Hepatocyte (in vitro differentiated cells): Measurements from ENCODE around the gene PTCRA. TPM values are rescaled to one million over a fixed set of nuclear protein-coding genes. Genes with fewer than 3 reads are reported as not detected.

ENCODE experiments used
- DNase-seq: peaks from one replicate; pipeline ENCODE4 v3.0.0-alpha.2; 2016; ENCODE audit warnings: low spot score
- H2AFZ ChIP-seq: fragments of 200-600 bp; sonication (generic); 2 replicates; pipeline ENCODE4 v1.6.0; 2016; ENCODE audit warnings: antibody characterized with exemption, mild to moderate bottlenecking
- H3K27ac ChIP-seq: fragments of 200-600 bp; sonication (generic); 2 replicates; pipeline ENCODE4 v1.5.1; 2016; ENCODE audit warnings: mild to moderate bottlenecking
- H3K27me3 ChIP-seq: fragments of 200-600 bp; sonication (generic); 2 replicates; pipeline ENCODE4 v1.6.1; 2016
- H3K36me3 ChIP-seq: fragments of 200-600 bp; sonication (generic); replicated peaks from 2 replicates; pipeline ENCODE4 v1.5.1; 2016; ENCODE audit warnings: low read depth; ENCODE audit not compliant: insufficient read depth
- H3K4me1 ChIP-seq: fragments of 200-600 bp; sonication (generic); 2 replicates; pipeline ENCODE4 v1.5.1; 2016; ENCODE audit warnings: mild to moderate bottlenecking, moderate library complexity; ENCODE audit not compliant: insufficient read depth
- H3K4me2 ChIP-seq: fragments of 200-600 bp; sonication (generic); 2 replicates; pipeline ENCODE4 v1.6.0; 2016
- H3K4me3 ChIP-seq: fragments of 200-600 bp; sonication (generic); 2 replicates; pipeline ENCODE4 v1.5.1; 2016; ENCODE audit warnings: mild to moderate bottlenecking
- H3K79me2 ChIP-seq: fragments of 200-600 bp; sonication (generic); 2 replicates; pipeline ENCODE4 v1.6.0; 2017; ENCODE audit warnings: mild to moderate bottlenecking
- H3K9me2 ChIP-seq: fragments of 200-600 bp; sonication (generic); replicated peaks from 2 replicates; pipeline ENCODE4 v1.6.0; 2017; ENCODE audit warnings: mild to moderate bottlenecking; ENCODE audit not compliant: insufficient read depth
- H3K9me3 ChIP-seq: fragments of 200-600 bp; sonication (generic); 2 replicates; pipeline ENCODE4 v1.5.1; 2016; ENCODE audit warnings: low read depth, mild to moderate bottlenecking
- H4K20me1 ChIP-seq: fragments of 200-600 bp; sonication (generic); 2 replicates; pipeline ENCODE4 v1.6.0; 2016; ENCODE audit warnings: mild to moderate bottlenecking; ENCODE audit not compliant: insufficient read depth, poor library complexity, severe bottlenecking
- CTCF ChIP-seq: fragments of 200-600 bp; sonication (generic); IDR thresholded peaks from 2 replicates; pipeline ENCODE4 v1.5.1; 2016; ENCODE audit warnings: antibody characterized with exemption, mild to moderate bottlenecking; ENCODE audit not compliant: poor library complexity
- EZH2 ChIP-seq: fragments of 200-600 bp; sonication (generic); IDR thresholded peaks from 2 replicates; pipeline ENCODE4 v1.6.1; 2016; ENCODE audit warnings: antibody characterized with exemption, mild to moderate bottlenecking, borderline replicate concordance
- EZH2phosphoT487 ChIP-seq: fragments of 200-600 bp; sonication (generic); IDR thresholded peaks from one replicate; pipeline ENCODE4 v1.6.1; 2018; ENCODE audit warnings: antibody characterized with exemption, mild to moderate bottlenecking, low read depth, moderate library complexity; ENCODE audit not compliant: unreplicated experiment, severe bottlenecking
- WGBS: methylation state at CpG from one replicate; pipeline ENCODE4 v1.1.6; 2016; ENCODE audit warnings: low lambda C conversion rate; ENCODE audit errors: missing lambda C conversion rate; 5-methylcytosine and 5-hydroxymethylcytosine counted together
- polyA plus RNA-seq: library from polyadenylated mRNA; unstranded; fragments of >200 nt; fragmentation: Nextera tagmentation; extraction: Ambion mirVana; gene quantifications from 2 replicates; pipeline ENCODE4 v1.2.1, GENCODE V29; 2016
- total RNA-seq: library from RNA; depleted of rRNA; stranded (reverse); fragments of >200 nt; gene quantifications from 2 replicates; pipeline ENCODE4 v1.2.3, GENCODE V29; 2014

Gene PTCRA
- total and polyA plus RNA-seq, 2 experiments from 2014 or later, result not detected

GRCh38 chr6:42971746-42972327 lies 56.0 kb downstream of the PTCRA start:
- Histone ChIP-seq H3K79me2 (peaks cover 13% of the 10 kb centered on the region), H3K27me3 (no peaks in the 10 kb centered on the region), H3K9me3 (no peaks in the 10 kb centered on the region), H3K9me2 (no peaks in the 10 kb centered on the region), H2AFZ (no peak overlapping the region), H3K4me1 (no peaks in the 10 kb centered on the region), H3K36me3 (no peaks in the 10 kb centered on the region), H4K20me1 (no peaks in the 10 kb centered on the region), H3K4me2 (no peak overlapping the region), H3K27ac (no peak overlapping the region), H3K4me3 (no peak overlapping the region)
- TF ChIP-seq EZH2phosphoT487 (no peak), EZH2 (no peak), CTCF (no peak)
- 89% methylated on average over 3 of the region's 3 CpGs for WGBS
- DNase-seq, result no peak

GRCh38 chr6:42973926-42974325 lies 58.1 kb downstream of the PTCRA start:
- Histone ChIP-seq H3K27ac (no peak overlapping the region), H3K79me2 (peaks cover 33% of the 10 kb centered on the region), H3K4me2 (no peak overlapping the region), H3K36me3 (no peaks in the 10 kb centered on the region), H4K20me1 (no peaks in the 10 kb centered on the region), H3K4me3 (no peak overlapping the region), H3K4me1 (peaks cover 11% of the 10 kb centered on the region), H3K9me2 (no peaks in the 10 kb centered on the region), H3K9me3 (no peaks in the 10 kb centered on the region), H2AFZ (no peak overlapping the region), H3K27me3 (no peaks in the 10 kb centered on the region)
- 89% methylated on average over 3 of the region's 3 CpGs for WGBS
- no peak for DNase-seq
- TF ChIP-seq EZH2phosphoT487 (no peak), CTCF (no peak), EZH2 (no peak)

GRCh38 chr6:42974919-42975505 lies 59.2 kb downstream of the PTCRA start:
- Histone ChIP-seq H3K36me3 (no peaks in the 10 kb centered on the region), H3K27me3 (no peaks in the 10 kb centered on the region), H3K4me3 (no peak overlapping the region), H2AFZ (no peak overlapping the region), H3K4me2 (no peak overlapping the region), H3K9me3 (no peaks in the 10 kb centered on the region), H3K4me1 (peaks cover 11% of the 10 kb centered on the region), H3K9me2 (no peaks in the 10 kb centered on the region), H4K20me1 (no peaks in the 10 kb centered on the region), H3K79me2 (peaks cover 33% of the 10 kb centered on the region), H3K27ac (no peak overlapping the region)
- no peak for DNase-seq
- no peak for TF ChIP-seq EZH2phosphoT487
- TF ChIP-seq EZH2, result no peak
- no peak for TF ChIP-seq CTCF
- 91% methylated on average over 5 of the region's 5 CpGs for WGBS

Other genes with a start within 250 kb of the PTCRA start
- gene PRPH2, start 193.5 kb upstream of the PTCRA start, total RNA-seq, result not detected in 2 replicates
- not detected in 2 replicates for gene PRPH2, start 193.5 kb upstream of the PTCRA start, polyA plus RNA-seq
- 28.9 and 30.2 TPM in 2 replicates for gene TBCC, start 169.9 kb upstream of the PTCRA start, total RNA-seq
- 22.1 and 31.5 TPM in 2 replicates for gene TBCC, start 169.9 kb upstream of the PTCRA start, polyA plus RNA-seq
- 6.3 and 8.1 TPM in 2 replicates for gene BICRAL, start 134.0 kb upstream of the PTCRA start, total RNA-seq
- 2.1 and 3.1 TPM in 2 replicates for gene BICRAL, start 134.0 kb upstream of the PTCRA start, polyA plus RNA-seq
- 94.9 and 111 TPM in 2 replicates for gene RPL7L1, start 36.4 kb upstream of the PTCRA start, total RNA-seq
- gene RPL7L1, start 36.4 kb upstream of the PTCRA start, polyA plus RNA-seq, result 63.0 and 69.5 TPM in 2 replicates
- gene CNPY3, start 13.4 kb downstream of the PTCRA start, total RNA-seq, result 53.8 and 71.8 TPM in 2 replicates
- 137 and 152 TPM in 2 replicates for gene CNPY3, start 13.4 kb downstream of the PTCRA start, polyA plus RNA-seq
- gene GNMT, start 44.7 kb downstream of the PTCRA start, total RNA-seq, result 4.4 and 6.5 TPM in 2 replicates
- 10.4 and 16.2 TPM in 2 replicates for gene GNMT, start 44.7 kb downstream of the PTCRA start, polyA plus RNA-seq
- 32.4 and 39.4 TPM in 2 replicates for gene PEX6, start 63.1 kb downstream of the PTCRA start, total RNA-seq
- gene PEX6, start 63.1 kb downstream of the PTCRA start, polyA plus RNA-seq, result 36.0 and 46.1 TPM in 2 replicates
- gene PPP2R5D, start 68.5 kb downstream of the PTCRA start, total RNA-seq, result 35.2 and 40.2 TPM in 2 replicates
- gene PPP2R5D, start 68.5 kb downstream of the PTCRA start, polyA plus RNA-seq, result 28.3 and 30.8 TPM in 2 replicates
- gene MEA1, start 97.9 kb downstream of the PTCRA start, total RNA-seq, result 72.9 and 73.3 TPM in 2 replicates
- 117 and 127 TPM in 2 replicates for gene MEA1, start 97.9 kb downstream of the PTCRA start, polyA plus RNA-seq
- gene KLHDC3, start 98.2 kb downstream of the PTCRA start, total RNA-seq, result 75.5 and 90.5 TPM in 2 replicates
- 92.0 and 99.5 TPM in 2 replicates for gene KLHDC3, start 98.2 kb downstream of the PTCRA start, polyA plus RNA-seq
- gene RRP36, start 105.6 kb downstream of the PTCRA start, total RNA-seq, result 75.8 and 83.2 TPM in 2 replicates
- gene RRP36, start 105.6 kb downstream of the PTCRA start, polyA plus RNA-seq, result 72.5 and 73.2 TPM in 2 replicates
- 46.1 and 58.2 TPM in 2 replicates for gene CUL7, start 137.8 kb downstream of the PTCRA start, total RNA-seq
- 39.2 and 46.4 TPM in 2 replicates for gene CUL7, start 137.8 kb downstream of the PTCRA start, polyA plus RNA-seq
- gene MRPL2, start 143.4 kb downstream of the PTCRA start, total RNA-seq, result 24.7 and 28.8 TPM in 2 replicates
- 68.4 and 81.8 TPM in 2 replicates for gene MRPL2, start 143.4 kb downstream of the PTCRA start, polyA plus RNA-seq
- gene KLC4, start 143.6 kb downstream of the PTCRA start, total RNA-seq, result 73.4 and 73.5 TPM in 2 replicates
- gene KLC4, start 143.6 kb downstream of the PTCRA start, polyA plus RNA-seq, result 67.5 and 68.9 TPM in 2 replicates
- 108 and 127 TPM in 2 replicates for gene PTK7, start 160.3 kb downstream of the PTCRA start, total RNA-seq
- gene PTK7, start 160.3 kb downstream of the PTCRA start, polyA plus RNA-seq, result 159 and 162 TPM in 2 replicates